Lung (tissue), 12 donors: ENCODE measurements around the gene BRD4. TPM values are rescaled to one million over a fixed set of nuclear protein-coding genes. Genes with fewer than 3 reads are reported as not detected.
A peak's percentile ranks its signal among the peaks of the same experiment; 100 is the strongest.

Source experiments
- ATAC-seq: fragments of 200-7000 bp; cut with Tn5 transposase; one replicate; pipeline ENCODE4 v1.9.1; 2020; ENCODE audit warnings: moderate number of reproducible peaks; ENCODE audit not compliant: insufficient read depth, low FRiP score
- DNase-seq, 3 donors: peaks; one replicate each; pipeline ENCODE4 v3.0.0-alpha.2; 2013 to 2017
- H3K27ac ChIP-seq, 2 donors: one replicate each; pipeline ENCODE4 v1.5.1; 2013; ENCODE audit warnings: mild to moderate bottlenecking in 2 of 2, moderate library complexity in 2 of 2, control low read depth in 1 of 2, inconsistent platforms in 1 of 2, low read depth in 1 of 2, low read length in 1 of 2
- H3K27me3 ChIP-seq, 3 donors: one replicate each; pipeline ENCODE4 v1.5.1; 2013; ENCODE audit warnings: low read length in 2 of 3; ENCODE audit not compliant: control insufficient read depth in 3 of 3, insufficient read depth in 3 of 3
- H3K36me3 ChIP-seq, 4 donors: one replicate each; pipeline ENCODE4 v1.5.1; 2013; ENCODE audit warnings: low read length in 4 of 4, mild to moderate bottlenecking in 1 of 4, moderate library complexity in 1 of 4; ENCODE audit not compliant: control insufficient read depth in 4 of 4, insufficient read depth in 4 of 4
- H3K4me1 ChIP-seq, 5 donors: one replicate each; pipeline ENCODE4 v1.5.1; 2013; ENCODE audit warnings: low read length in 5 of 5, mild to moderate bottlenecking in 2 of 5, moderate library complexity in 1 of 5; ENCODE audit not compliant: control insufficient read depth in 5 of 5, insufficient read depth in 5 of 5
- H3K4me3 ChIP-seq: one replicate; pipeline ENCODE4 v1.5.1; 2013; ENCODE audit warnings: mild to moderate bottlenecking, control low read depth, moderate library complexity
- H3K9ac ChIP-seq, 2 donors: one replicate each; pipeline ENCODE4 v1.5.1; 2013; ENCODE audit warnings: low read length in 2 of 2, control low read depth in 1 of 2; ENCODE audit not compliant: insufficient read depth in 1 of 2
- H3K9me3 ChIP-seq, 4 donors: one replicate each; pipeline ENCODE4 v1.5.1; 2013; ENCODE audit warnings: low read length in 3 of 4, mild to moderate bottlenecking in 1 of 4, moderate library complexity in 1 of 4; ENCODE audit not compliant: control insufficient read depth in 4 of 4, insufficient read depth in 3 of 4
- CTCF ChIP-seq: IDR thresholded peaks from 2 replicates; pipeline ENCODE4 v1.5.1; 2012; ENCODE audit warnings: mild to moderate bottlenecking; ENCODE audit errors: control extremely low read depth, extremely low read depth
- WGBS, 2 donors: extraction: QIAGEN DNeasy Blood & Tissue Kit; methylation state at CpG; one replicate each; pipeline ENCODE4 v1.1.7; 2013; 5-methylcytosine and 5-hydroxymethylcytosine counted together
- polyA plus RNA-seq, 2 donors: library from polyadenylated mRNA; stranded (reverse); fragments of 200-250 nt; gene quantifications; one replicate each; pipeline ENCODE4 v1.2.1, GENCODE V29; 2013
- total RNA-seq, 2 donors: library from RNA; depleted of rRNA in 1 of 2; stranded (reverse); fragments of >200 nt in 1 of 2; gene quantifications; one replicate each; pipeline ENCODE4 v1.2.1, GENCODE V29; 2014 to 2021
- donor health status: control.
- donor health status: control.
- donor health status: Bipolar disorder and iron deficiency.
- donor health status: healthy.
- donor health status: DM: yes; HTN: yes; CAD: no.

BRD4 gene
- total and polyA plus RNA-seq, 4 donors, result 23.2 to 89.0 (median 37.7) TPM

GRCh38 chr19:15274477-15274876 is 57.9 kb downstream of the BRD4 start:
- DNase-seq (no peak), ATAC-seq (no peak)
- Histone ChIP-seq H3K9ac (no peak overlapping the region), H3K27ac (no peak overlapping the region), H3K4me3 (no peak overlapping the region), H3K9me3 (no peaks in the 10 kb centered on the region), H3K27me3 (no peaks in the 10 kb centered on the region), H3K4me1 (peaks cover 0 to 45% (median 19%) of the 10 kb centered on the region in 5 donors), H3K36me3 (peaks cover 4 to 32% (median 14%) of the 10 kb centered on the region in 4 donors)
- no peak for TF ChIP-seq CTCF
- WGBS, 2 donors, result 88% methylated on average over 4 of the region's 4 CpGs

- no peak overlapping the region for H3K4me3 ChIP-seq
- peaks cover 6 to 39% (median 21%) of the 10 kb centered on the region in 5 donors for H3K4me1 ChIP-seq
- no peak for ATAC-seq
- no peak for TF ChIP-seq CTCF
- peaks cover 6 to 52% (median 26%) of the 10 kb centered on the region in 4 donors for H3K36me3 ChIP-seq
- H3K27ac ChIP-seq, result no peak overlapping the region
- no peaks in the 10 kb centered on the region for H3K9me3 ChIP-seq
- no peak for DNase-seq
- no peak overlapping the region for H3K9ac ChIP-seq
- WGBS, 2 donors, result 75 to 84% methylated on average over 6 of the region's 6 CpGs
- no peaks in the 10 kb centered on the region for H3K27me3 ChIP-seq
Observed at GRCh38 chr19:15269806-15270205, 62.5 kb downstream of the BRD4 start.

GRCh38 chr19:15268928-15269253 is 63.4 kb downstream of the BRD4 start:
- H3K9me3 ChIP-seq, result no peaks in the 10 kb centered on the region
- H3K27ac ChIP-seq, result peak overlapping the region in 1 of 2 donors; percentile 18
- no peak overlapping the region for H3K9ac ChIP-seq
- ATAC-seq, result no peak
- TF ChIP-seq CTCF, result no peak
- no peaks in the 10 kb centered on the region for H3K27me3 ChIP-seq
- WGBS, 2 donors, result 71 to 81% methylated on average over 5 of the region's 5 CpGs
- peaks cover 12 to 36% (median 23%) of the 10 kb centered on the region in 5 donors for H3K4me1 ChIP-seq
- peaks cover 9 to 61% (median 34%) of the 10 kb centered on the region in 4 donors for H3K36me3 ChIP-seq
- no peak overlapping the region for H3K4me3 ChIP-seq
- DNase-seq, result no peak
